Measurements from ENCODE around the gene PTTG2.

- peak in 1 of 2 donors; percentile 37 for TF ChIP-seq POLR2AphosphoS5 (IDR thresholded peaks at IDR 0.05; ENCODE audit: insufficient read depth in 1 of 2, low read depth in 1 of 2)
- no peak for TF ChIP-seq CTCF (IDR thresholded peaks at IDR 0.05)
- TF ChIP-seq POLR2A (IDR thresholded peaks at IDR 0.05): no peak
Observed at GRCh38 chr4:37967736-37968135, 7.5 kb downstream of the PTTG2 start.
